Uterus (tissue), 4 donors: Measurements from ENCODE around the gene HDAC7. TPM values are rescaled to one million over a fixed set of nuclear protein-coding genes. Genes with fewer than 3 reads are reported as not detected.

Source experiments
- DNase-seq, 2 donors: peaks; one replicate each; pipeline ENCODE4 v3.0.0-alpha.2; 2019 to 2020
- H3K27ac ChIP-seq, 2 donors: fragments of 200-600 bp; sonication (generic); 1 replicate in 1 of 2; 2 replicates in 1 of 2; pipeline ENCODE4 v1.5.1; 2016 to 2018
- H3K27me3 ChIP-seq, 2 donors: fragments of 200-600 bp; sonication (generic); one replicate each; pipeline ENCODE4 v1.5.1; 2018 to 2019; ENCODE audit warnings: control low read depth in 1 of 2
- H3K36me3 ChIP-seq, 2 donors: fragments of 200-600 bp; sonication (generic); one replicate each; pipeline ENCODE4 v1.5.1; 2019; ENCODE audit warnings: control low read depth in 1 of 2
- H3K4me1 ChIP-seq, 2 donors: fragments of 200-600 bp; sonication (generic); one replicate each; pipeline ENCODE4 v1.5.1; 2018 to 2019; ENCODE audit warnings: control low read depth in 1 of 2
- H3K4me3 ChIP-seq, 2 donors: fragments of 200-600 bp; sonication (generic); 1 replicate in 1 of 2; 2 replicates in 1 of 2; pipeline ENCODE4 v1.5.1; 2018 to 2019; ENCODE audit warnings: mild to moderate bottlenecking in 1 of 2
- H3K9me3 ChIP-seq, 2 donors: fragments of 200-600 bp; sonication (generic); one replicate each; pipeline ENCODE4 v1.5.1; 2019; ENCODE audit warnings: control low read depth in 1 of 2
- POLR2A ChIP-seq, 2 donors: fragments of 450-650 bp; IDR thresholded peaks; one replicate each; pipeline ENCODE4 v1.6.1; 2016; ENCODE audit warnings: antibody characterized with exemption in 2 of 2, mild to moderate bottlenecking in 1 of 2, moderate library complexity in 1 of 2
- intact Hi-C: fragments of 100-400 bp; cut with DNase I; formaldehyde crosslinking; loops from one replicate; pipeline ENCODE4 v1.15.1; 2023; ENCODE audit warnings: low total_unique reads
- total RNA-seq, 4 donors: library from RNA; depleted of rRNA in 3 of 4; stranded (reverse); fragments of >200 nt in 3 of 4; gene quantifications; one replicate each; pipeline versions ENCODE4 v1.1.0 to v1.2.4, GENCODE V29; 2014 to 2023
- TF ChIP-seq, protein P1 (sequence below), 4 experiments: fragments of 200-600 bp in 2 of 4; fragments of 450-650 bp in 2 of 4; sonication (generic) in 2 of 4; IDR thresholded peaks; one replicate each; pipeline ENCODE4 v1.5.1; 2016 to 2019; ENCODE audit warnings: antibody characterized with exemption in 4 of 4, mild to moderate bottlenecking in 2 of 4, moderate library complexity in 1 of 4
- donor health status: DM: yes; HTN: yes; CAD: no.

Gene HDAC7
- total RNA-seq, 4 donors from 2014 or later, result 33.0 to 191 (median 42.5) TPM

DNA sequence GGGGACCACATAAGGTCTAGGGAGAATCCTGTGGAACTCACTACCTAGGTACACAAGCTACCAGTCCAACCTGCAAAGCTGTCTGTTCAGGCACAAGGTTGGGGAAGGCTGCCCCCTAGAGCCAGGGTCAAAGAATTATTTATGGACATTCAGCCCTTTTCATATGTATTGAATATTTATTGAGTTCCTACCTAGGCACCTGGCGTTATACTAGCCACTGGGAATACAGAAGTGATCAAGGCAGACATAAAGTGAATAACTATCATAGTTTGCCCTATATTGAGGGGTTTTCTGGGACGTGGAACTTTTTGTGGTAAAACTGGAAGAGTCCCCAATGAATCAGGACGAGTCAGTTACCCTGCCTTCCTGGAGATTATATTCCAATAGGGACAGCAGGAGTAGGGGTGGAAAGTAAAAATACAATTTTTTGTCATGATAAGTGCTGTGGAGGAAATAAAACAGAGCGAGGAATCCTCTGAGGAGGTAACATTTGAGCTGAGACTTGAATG, 52.4 kb downstream of the HDAC7 start:
- Histone ChIP-seq H3K4me1 (no peaks in the 10 kb centered on the region), H3K27me3 (no peaks in the 10 kb centered on the region)
- intact Hi-C loops, result no loop called here

DNA sequence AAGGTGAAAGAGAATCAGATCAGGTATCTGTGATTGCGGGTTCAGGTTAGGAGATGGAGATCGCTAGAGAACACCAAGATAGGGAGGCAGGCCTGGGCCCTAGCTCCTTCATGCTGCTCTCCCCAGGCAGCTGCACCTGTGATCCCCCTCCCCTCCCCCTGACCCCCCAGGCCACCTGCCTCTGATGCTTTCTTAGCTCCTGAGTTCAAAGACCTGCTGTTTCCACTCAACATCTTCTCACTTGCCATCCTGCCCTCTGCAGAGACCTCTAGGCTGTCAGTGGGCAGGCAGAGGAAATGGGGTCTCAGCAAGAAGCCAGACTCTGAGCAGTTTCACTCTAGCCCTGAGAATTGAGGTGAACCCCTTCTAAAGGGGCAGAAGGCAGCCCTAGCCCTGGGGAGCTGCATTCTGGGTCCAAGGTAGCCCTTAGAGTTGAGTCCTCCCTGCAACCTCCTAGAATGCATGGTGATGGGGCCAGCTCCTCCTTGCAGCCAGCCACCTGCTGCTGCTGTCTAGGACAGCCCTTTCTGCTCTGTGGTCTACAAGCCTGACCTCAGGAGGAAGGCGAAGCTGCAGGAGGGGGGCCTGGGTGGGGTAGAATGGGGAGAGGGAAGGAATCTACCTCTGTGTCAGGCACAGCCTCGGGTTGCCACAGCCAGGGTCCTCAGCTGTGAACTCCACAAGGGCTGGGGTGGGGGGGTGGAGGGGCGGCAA, 53.0 kb downstream of the HDAC7 start:
- Histone ChIP-seq H3K27ac (no peak overlapping the region), H3K9me3 (no peaks in the 10 kb centered on the region), H3K36me3 (no peaks in the 10 kb centered on the region), H3K4me3 (no peak overlapping the region), H3K4me1 (no peaks in the 10 kb centered on the region), H3K27me3 (no peaks in the 10 kb centered on the region)
- TF ChIP-seq, protein P1, sequence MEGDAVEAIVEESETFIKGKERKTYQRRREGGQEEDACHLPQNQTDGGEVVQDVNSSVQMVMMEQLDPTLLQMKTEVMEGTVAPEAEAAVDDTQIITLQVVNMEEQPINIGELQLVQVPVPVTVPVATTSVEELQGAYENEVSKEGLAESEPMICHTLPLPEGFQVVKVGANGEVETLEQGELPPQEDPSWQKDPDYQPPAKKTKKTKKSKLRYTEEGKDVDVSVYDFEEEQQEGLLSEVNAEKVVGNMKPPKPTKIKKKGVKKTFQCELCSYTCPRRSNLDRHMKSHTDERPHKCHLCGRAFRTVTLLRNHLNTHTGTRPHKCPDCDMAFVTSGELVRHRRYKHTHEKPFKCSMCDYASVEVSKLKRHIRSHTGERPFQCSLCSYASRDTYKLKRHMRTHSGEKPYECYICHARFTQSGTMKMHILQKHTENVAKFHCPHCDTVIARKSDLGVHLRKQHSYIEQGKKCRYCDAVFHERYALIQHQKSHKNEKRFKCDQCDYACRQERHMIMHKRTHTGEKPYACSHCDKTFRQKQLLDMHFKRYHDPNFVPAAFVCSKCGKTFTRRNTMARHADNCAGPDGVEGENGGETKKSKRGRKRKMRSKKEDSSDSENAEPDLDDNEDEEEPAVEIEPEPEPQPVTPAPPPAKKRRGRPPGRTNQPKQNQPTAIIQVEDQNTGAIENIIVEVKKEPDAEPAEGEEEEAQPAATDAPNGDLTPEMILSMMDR (IDR thresholded peaks at IDR 0.05), result no peak
- no peak for TF ChIP-seq POLR2A (IDR thresholded peaks at IDR 0.05)
- intact Hi-C loops, result no loop called here
- DNase-seq, result no peak

More for the DNA sequence above, 52.4 kb downstream of the HDAC7 start:
- TF ChIP-seq, protein P1 (IDR thresholded peaks at IDR 0.05), result peak; percentile 25 to 55 (median 37)
- no peak for TF ChIP-seq POLR2A (IDR thresholded peaks at IDR 0.05)
- Histone ChIP-seq H3K36me3 (no peaks in the 10 kb centered on the region), H3K27ac (no peak overlapping the region), H3K9me3 (no peaks in the 10 kb centered on the region), H3K4me3 (no peak overlapping the region)
- DNase-seq, result no peak

DNA sequence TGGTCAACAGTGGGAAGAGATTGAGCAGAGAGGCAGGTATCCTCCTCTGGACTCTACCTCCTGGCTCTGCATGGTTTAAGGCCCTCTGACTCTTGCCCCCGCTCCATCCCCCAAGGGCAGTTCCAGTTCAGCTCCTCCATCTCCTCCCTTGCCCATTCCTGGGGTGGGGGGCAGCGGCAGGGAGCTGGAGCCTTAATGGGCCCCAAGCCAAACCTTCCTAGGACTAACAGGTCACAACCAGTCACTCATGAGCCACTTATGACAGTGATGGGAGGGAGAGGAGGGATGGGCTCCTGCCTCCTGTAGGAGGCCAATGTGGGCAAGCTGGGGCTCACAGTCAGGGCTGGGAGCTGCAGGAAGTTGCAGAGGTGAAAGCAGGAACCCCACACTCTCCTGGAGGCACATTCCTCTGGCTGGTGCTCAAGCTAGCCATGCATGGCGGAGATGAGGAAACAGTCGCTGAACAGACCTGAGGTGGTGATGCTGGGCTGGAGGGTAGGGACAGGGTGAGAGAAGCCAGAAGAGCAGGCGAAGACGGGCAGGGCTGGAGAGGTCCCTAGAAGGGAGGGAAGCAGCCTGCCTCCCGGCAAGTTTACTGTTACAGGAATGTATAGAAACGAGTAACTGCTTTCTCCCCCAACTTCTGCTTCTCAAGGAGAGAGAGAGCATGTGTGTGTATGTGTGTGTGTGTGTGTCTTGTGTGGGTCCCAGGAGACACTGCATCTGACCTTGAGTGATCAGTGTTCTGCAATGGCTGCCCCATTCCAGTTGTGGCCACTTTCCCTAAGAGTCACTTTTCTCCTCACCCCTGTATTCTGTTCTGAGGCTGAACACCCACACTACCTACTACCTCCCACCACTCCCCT, 56.0 kb downstream of the HDAC7 start:
- Histone ChIP-seq H3K27me3 (no peaks in the 10 kb centered on the region), H3K9me3 (no peaks in the 10 kb centered on the region), H3K27ac (no peak overlapping the region), H3K4me1 (no peaks in the 10 kb centered on the region), H3K4me3 (no peak overlapping the region), H3K36me3 (no peaks in the 10 kb centered on the region)
- intact Hi-C loops, result no loop called here
- TF ChIP-seq, protein P1 (IDR thresholded peaks at IDR 0.05), result no peak
- no peak for TF ChIP-seq POLR2A (IDR thresholded peaks at IDR 0.05)
- no peak for DNase-seq

DNA sequence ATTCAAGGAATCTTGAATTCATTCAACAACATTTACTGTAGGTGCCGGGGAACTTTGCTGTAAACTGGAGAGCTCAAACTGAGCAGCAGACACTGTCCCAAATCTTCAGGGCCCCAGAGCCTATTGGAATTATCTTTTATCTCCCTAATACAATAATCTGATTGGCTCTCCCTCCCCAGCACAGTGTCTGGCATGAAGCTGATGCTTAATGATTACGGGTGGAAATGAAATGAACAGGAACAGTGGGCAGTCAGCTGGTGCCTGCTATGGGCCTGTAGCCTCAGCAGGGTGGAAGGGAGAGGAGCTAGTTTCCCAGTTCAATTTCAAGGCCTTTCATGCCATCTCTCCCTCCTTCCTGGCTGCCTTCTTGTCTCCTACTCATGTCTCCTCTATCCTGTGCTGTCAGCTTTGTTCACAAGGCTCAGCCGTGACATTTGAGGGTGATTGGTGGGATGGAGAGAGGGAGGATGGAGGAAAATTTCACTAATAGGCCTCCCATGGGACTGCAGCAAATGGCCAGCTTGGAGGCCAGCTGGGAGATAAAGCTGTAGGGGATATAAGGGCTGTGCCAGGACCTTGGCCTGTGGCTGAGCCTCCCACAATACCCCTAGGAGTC, 56.7 kb downstream of the HDAC7 start:
- no peak for TF ChIP-seq POLR2A (IDR thresholded peaks at IDR 0.05)
- TF ChIP-seq, protein P1 (IDR thresholded peaks at IDR 0.05), result no peak
- Histone ChIP-seq H3K4me1 (no peaks in the 10 kb centered on the region), H3K36me3 (no peaks in the 10 kb centered on the region), H3K27ac (no peak overlapping the region), H3K9me3 (no peaks in the 10 kb centered on the region), H3K27me3 (no peaks in the 10 kb centered on the region), H3K4me3 (no peak overlapping the region)
- DNase-seq, result no peak
- intact Hi-C loops, result no loop called here
